GM21515 (cell line): Measurements from ENCODE around the gene CCDC92B.

Experiments used
- ATAC-seq: cut with Tn5 transposase; IDR thresholded peaks from one replicate; pipeline ENCODE4 v1.9.1; 2021; ENCODE audit not compliant: unreplicated experiment

The CCDC92B gene

GRCh38 chr17:2779545-2779944 lies 30.1 kb upstream of the CCDC92B start:
- no peak for ATAC-seq

GRCh38 chr17:2778489-2778888 lies 29.0 kb upstream of the CCDC92B start:
- ATAC-seq = no peak

DNA sequence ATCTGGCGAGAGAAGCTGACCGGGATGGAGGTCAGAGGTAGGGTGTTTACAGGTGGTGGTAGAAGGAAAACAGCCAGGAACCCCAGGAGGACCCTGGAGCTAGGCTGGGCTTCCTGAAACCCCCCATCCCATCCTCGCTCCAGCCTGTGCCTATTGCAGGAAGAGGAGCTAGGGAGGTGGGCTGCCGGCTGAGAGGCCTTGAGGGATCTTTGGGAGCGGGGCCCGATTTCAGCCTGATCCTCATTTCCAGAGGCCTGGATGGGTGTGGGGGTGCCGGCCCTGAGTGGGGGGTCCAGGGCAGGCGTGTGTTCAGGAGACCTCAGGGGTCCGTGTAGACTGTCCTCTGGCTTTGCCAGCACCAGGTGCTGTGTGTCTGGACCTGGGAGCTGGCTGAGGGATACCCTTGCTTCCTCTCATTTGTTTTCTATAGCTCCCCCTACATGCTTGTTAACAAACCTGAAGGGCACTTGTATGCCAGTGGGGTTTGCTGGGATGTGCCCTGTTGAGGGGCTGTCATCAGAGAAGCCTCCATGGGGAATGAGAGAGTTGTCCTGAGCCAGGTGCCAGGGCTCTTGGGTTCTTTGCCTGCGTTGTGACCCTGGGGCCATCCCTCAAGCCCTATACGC lies 27.9 kb upstream of the CCDC92B start:
- no peak for ATAC-seq

- ATAC-seq = no peak
Measured at GRCh38 chr17:2776589-2777241, 27.3 kb upstream of the CCDC92B start.

GRCh38 chr17:2775206-2775605 lies 25.8 kb upstream of the CCDC92B start:
- ATAC-seq = no peak

DNA sequence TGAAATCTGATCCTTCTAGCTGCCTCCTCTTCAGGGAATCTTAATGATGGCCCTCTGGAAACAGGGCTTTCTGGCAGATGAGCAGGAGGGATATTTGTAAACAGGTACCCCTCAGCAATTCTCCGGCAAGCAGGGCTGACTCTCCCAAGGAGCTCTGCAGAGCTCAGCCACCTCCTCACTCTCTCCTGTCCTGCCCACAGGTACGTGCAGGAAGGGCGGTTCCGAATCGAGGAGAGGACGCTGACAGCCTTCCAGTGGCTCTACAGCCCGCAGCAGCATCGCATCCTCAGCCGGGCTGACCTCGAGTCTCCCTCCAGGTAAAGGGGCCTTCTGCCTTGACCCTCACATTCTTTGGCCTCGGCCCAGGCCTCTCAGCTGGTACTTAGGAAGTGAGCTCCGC lies 20.7 kb upstream of the CCDC92B start:
- no peak for ATAC-seq

DNA sequence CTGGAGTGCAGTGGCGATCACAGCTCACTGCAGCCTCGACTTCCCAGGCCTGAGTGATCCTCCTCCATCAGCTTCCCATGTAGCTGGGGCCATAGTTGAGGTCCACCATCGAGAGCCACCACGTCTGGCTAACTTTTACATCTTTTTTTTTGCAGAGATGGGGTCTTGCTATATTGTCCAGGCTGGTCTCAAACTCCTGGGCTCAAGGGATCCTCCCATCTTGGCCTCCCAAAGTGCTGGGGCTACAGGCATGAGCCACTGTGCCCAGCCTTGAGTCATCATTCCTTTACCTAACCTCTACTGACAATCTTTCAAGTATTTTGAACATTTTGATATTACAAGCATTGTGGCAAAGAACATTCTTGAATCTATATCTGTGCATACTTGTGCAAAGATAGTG lies 9.4 kb upstream of the CCDC92B start:
- ATAC-seq = no peak

- no peak for ATAC-seq
Measured at GRCh38 chr17:2755891-2756724, 6.7 kb upstream of the CCDC92B start.

DNA sequence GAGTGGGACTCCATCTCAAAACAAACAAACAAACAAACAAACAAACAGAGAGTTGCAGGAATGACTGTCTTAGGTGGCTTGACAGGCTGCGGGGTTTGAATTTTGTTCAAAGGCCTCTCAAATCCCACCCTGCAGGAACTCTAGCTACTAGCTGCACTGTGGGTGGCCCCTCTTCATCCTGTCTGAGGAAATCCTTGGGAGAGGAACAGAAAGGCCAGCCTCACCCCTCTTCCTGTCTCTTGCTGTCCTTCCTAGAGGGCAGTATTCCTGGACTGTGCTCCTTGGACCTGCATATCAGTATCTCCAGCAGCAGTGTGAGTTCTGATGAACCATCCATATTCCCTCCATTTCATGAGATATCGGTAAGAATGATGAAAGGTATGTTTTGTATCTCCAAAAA lies 2.0 kb upstream of the CCDC92B start:
- ATAC-seq = no peak

- no peak for ATAC-seq
Measured at GRCh38 chr17:2750721-2751120, 1.3 kb upstream of the CCDC92B start.

- ATAC-seq = no peak
Measured at GRCh38 chr17:2749784-2750181, 331 bp upstream of the CCDC92B start.

DNA sequence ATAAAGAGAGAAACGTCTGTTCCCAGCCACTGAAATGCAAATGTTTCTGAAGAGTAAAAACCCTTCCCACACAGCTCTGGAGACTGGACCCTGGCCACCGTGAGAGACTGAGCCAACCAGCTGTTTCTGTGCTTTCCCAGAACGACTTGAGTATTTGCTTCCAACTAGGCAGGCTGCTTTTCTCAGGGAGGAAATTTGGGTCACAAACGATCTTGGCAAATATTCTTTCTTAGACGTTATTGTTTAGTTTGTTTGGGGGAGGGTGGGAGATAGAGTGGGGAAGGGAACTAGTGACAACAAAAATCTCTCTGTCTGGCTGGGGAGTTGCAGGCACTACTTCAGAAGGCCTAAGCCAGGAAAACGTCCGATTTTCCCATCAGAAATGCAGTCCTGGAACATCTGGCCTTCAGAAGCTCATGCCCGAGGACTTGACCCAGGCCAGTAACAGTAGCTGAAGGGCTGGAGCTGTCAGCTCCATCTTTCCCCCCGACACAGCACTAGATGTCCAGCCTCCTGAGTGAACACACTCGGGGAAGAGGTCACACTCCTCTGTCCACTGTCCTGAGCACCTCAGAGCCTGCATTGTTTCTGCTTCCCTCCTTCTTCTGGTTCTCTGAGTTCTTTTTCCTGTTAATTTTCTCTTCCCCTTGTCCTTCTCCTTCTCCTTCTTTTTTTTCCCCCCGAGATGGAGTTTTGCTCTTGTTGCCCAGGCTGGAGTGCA lies 4.0 kb downstream of the CCDC92B start:
- ATAC-seq = no peak

- no peak for ATAC-seq
Measured at GRCh38 chr17:2737693-2738092, 11.8 kb downstream of the CCDC92B start.

DNA sequence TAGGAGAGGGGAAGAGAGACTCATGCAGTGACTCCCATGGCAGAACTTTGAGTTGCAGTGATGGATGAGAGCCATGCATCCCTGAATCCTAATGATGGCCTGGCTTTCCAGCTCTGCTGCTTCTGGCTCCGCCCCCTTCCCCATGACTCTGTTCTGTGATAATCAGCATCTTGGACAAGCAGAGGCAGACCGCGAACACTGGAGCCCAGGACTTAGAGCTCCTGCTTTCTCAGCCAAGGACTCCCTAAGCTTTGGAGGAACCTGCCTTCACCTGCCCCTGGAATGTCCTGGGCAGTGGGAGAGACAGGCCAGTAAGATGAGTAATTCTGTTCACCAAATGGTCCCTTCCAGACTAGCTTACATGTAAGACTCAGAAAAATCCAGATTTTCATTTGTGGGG lies 12.5 kb downstream of the CCDC92B start:
- ATAC-seq = no peak

- ATAC-seq = no peak
Measured at GRCh38 chr17:2735896-2736295, 13.6 kb downstream of the CCDC92B start.

DNA sequence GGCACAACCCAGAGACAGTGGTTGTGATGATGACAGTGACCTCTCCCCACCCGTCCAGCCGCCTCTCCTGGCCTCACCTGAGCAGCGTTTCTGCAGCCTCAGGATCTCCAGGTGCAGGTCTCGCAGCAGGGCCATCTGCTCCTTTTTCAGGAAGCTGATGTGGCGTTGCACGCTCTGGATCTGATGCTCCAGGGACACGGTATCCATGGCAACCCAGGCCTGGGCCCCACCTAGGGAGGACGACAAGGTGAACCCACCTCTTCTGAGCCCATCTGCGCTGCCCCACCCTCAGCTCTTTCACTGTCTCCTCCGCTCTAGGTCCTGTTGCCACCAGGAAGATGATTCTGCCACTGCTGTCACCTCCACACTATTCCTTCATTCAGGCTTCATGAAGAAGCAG lies 14.5 kb downstream of the CCDC92B start:
- ATAC-seq = no peak

- no peak for ATAC-seq
Measured at GRCh38 chr17:2731807-2732206, 17.6 kb downstream of the CCDC92B start.

DNA sequence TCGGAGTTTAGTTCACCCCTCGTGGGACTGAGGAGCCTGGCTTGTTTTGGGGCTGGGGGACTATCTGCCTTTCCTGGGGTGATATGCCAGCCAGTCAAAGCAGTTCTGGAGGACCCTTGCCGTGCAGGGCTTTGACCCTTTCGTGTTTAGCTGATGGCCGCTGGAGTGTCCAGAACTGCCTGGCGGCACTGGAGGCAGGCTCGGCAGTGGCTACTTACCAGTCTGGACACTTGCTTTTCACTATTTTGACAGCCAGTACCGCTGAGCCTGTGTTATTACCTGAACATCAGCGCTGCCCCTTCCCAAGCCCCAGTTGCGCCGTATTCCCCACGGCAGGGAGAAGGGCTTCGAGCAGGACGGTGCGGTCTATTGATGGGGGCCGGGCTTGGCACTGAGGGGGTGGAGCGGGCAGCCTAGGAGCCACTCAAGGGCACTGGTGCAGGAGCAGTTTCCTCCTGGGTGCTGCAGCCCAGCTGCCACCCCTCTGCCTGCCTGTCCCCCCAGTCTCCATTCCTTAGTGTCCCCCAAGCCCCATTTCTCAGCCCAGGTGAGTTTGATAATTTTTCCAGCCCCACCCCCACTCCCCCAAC lies 18.6 kb downstream of the CCDC92B start:
- ATAC-seq = no peak

- no peak for ATAC-seq
Measured at GRCh38 chr17:2724784-2725164, 24.7 kb downstream of the CCDC92B start.

DNA sequence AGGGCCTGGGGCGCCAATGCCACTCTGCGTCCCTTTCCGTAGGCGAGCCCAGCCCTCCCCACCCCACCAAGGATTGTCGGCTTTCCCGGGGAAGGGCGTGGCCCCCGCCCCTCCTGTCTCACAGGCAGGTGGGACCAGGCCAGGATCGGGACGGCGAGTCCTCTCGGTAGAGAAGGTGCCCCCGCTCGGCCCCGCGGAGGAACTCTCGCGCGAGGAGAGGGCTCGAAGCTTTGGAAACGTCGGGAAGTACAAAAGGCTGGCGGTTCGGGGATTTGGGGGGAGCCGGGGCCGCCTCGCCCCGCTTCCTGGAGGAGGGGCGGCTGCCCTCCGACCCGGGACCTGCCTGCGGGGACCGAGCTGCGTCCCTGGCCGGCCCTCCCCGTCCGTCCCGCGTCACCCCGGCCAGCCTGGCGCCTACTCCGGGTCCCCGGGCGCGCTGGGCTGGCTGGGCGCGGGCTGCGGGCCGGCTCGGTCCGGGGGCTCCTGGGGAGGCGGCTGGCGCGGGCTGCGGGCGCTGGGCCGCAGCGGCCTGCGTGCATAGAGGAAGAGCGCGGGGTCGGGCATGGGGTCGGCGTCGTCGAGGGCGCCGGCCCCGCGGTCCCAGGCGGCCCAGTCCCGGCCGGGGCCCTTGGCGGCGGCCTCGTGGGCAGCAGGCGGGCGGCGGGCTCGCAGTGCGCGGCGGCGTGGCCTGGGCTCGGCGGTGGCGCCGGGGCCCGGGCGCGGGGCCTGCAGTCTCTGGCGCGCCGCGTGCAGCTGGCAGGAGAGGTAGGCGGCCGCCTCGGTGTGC lies 25.3 kb downstream of the CCDC92B start:
- ATAC-seq = no peak
